Urinary bladder (tissue), 4 donors: ENCODE results near the gene ZNF197. TPM values are rescaled to one million over a fixed set of nuclear protein-coding genes. Genes with fewer than 3 reads are reported as not detected.
A peak's percentile ranks its signal among the peaks of the same experiment; 100 is the strongest.
"Not testable (repeated sequence)": the region's sequence is repeated elsewhere in the genome, so short reads cannot be mapped to it uniquely, and the experiment has no call there.

Experiments used
- DNase-seq: peaks from one replicate; pipeline ENCODE4 v3.0.0-alpha.2; 2015; ENCODE audit errors: extremely low spot score
- H3K27ac ChIP-seq: one replicate; pipeline ENCODE4 v1.5.1; 2013; ENCODE audit warnings: low read depth, mild to moderate bottlenecking, moderate library complexity
- H3K36me3 ChIP-seq: one replicate; pipeline ENCODE4 v1.6.1; 2013; ENCODE audit warnings: mild to moderate bottlenecking, moderate library complexity; ENCODE audit not compliant: insufficient read depth
- H3K4me1 ChIP-seq: one replicate; pipeline ENCODE4 v1.6.1; 2013; ENCODE audit warnings: mild to moderate bottlenecking, moderate library complexity; ENCODE audit not compliant: insufficient read depth
- H3K4me3 ChIP-seq: one replicate; pipeline ENCODE4 v1.5.1; 2013; ENCODE audit warnings: low read depth, low read length
- WGBS: extraction: QIAGEN DNeasy Blood & Tissue Kit; methylation state at CpG from one replicate; pipeline ENCODE4 v1.1.7; 2013; 5-methylcytosine and 5-hydroxymethylcytosine counted together
- polyA plus RNA-seq: library from polyadenylated mRNA; stranded (reverse); fragments of 200-250 nt; gene quantifications from one replicate; pipeline ENCODE4 v1.2.3, GENCODE V29; 2013
- total RNA-seq: library from RNA; depleted of rRNA; stranded (reverse); fragments of >200 nt; gene quantifications from one replicate; pipeline ENCODE4 v1.2.3, GENCODE V29; 2014
- donor health status: healthy with polysubstance abuse.
- donor health status: healthy.

Gene ZNF197
- total and polyA plus RNA-seq, 2 donors: 11.4 to 37.9 TPM

DNA sequence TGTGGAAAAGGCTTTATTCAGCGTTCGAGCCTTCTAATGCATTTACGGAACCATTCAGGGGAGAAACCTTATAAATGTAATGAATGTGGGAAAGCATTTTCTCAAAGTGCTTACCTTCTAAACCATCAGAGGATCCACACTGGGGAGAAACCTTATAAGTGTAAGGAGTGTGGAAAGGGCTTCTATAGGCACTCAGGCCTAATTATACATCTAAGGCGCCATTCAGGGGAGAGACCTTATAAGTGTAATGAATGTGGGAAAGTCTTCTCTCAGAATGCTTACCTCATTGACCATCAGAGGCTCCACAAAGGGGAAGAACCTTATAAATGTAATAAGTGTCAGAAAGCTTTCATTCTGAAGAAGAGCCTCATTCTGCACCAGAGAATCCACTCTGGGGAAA is 17.5 kb downstream of the ZNF197 start:
- Histone ChIP-seq H3K4me3 (no peak overlapping the region), H3K36me3 (peaks cover 4% of the 10 kb centered on the region), H3K4me1 (no peaks in the 10 kb centered on the region), H3K27ac (no peak overlapping the region)
- no peak for DNase-seq
- WGBS: over 99% methylated on average over 4 of the region's 4 CpGs

DNA sequence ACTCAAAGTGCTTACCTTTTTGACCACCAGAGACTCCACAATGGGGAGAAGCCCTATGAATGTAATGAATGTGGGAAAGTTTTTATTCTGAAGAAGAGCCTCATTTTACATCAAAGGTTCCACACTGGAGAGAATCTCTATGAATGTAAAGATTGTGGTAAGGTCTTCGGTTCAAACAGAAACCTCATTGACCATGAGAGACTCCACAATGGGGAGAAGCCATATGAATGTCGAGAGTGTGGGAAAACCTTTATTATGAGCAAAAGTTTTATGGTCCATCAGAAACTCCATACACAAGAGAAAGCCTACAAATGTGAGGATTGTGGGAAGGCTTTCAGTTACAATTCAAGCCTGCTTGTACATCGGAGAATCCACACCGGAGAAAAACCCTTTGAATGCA is 18.2 kb downstream of the ZNF197 start:
- Histone ChIP-seq H3K4me1 (no peaks in the 10 kb centered on the region), H3K4me3 (no peak overlapping the region), H3K36me3 (peaks cover 4% of the 10 kb centered on the region), H3K27ac (no peak overlapping the region)
- WGBS: 99% methylated on average over 4 of the region's 4 CpGs
- DNase-seq: no peak

- no peaks in the 10 kb centered on the region for H3K36me3 ChIP-seq
- no peak for DNase-seq
- WGBS: 95% methylated on average over 1 of the region's 1 CpG
- H3K27ac ChIP-seq: no peak overlapping the region
- no peaks in the 10 kb centered on the region for H3K4me1 ChIP-seq
- H3K4me3 ChIP-seq: no peak overlapping the region
Measured at GRCh38 chr3:44647771-44648170, 22.9 kb downstream of the ZNF197 start.

DNA sequence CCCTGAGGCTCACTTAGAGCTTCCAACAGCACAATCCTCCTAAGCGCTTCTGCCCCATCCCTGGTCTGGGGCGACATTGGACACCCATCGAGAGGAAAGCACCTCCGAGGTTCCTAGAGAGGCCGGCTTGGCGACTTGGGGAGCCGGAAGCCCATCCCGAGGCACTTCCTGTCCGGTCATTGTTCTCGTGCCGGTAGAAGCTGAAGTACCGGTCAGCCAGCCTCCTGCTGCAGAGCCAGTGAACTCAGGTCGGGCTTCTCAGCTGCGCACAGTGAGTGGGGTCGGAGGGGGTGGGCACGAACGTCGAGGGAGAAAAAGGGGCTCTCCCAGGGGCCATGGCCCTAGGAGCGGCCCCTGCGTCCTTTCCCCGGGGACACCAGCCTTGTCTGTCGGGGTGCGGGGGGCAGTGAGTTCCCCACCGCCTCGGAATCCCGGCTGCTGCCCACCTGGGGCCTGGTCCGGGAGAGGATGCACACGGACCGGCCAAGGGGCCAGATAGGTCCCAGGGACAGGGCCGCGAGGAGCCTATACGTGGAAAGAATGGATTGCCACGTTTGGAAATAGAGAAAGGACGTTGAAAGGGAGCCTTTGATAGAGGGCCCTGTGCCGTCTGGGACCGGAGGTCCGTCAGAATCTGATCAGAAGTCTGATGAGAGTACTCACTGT is 23.9 kb downstream of the ZNF197 start, which contains the start of gene ZNF35:
ZNF35 (plus strand) TSS at position 169 of the 666 bp plus-strand sequence. CDS start 2,336 bp downstream, outside the sequence.
- Histone ChIP-seq H3K4me3 (peak within 1 kb of the TSS; percentile 72), H3K4me1 (no peaks in the 10 kb centered on the region), H3K27ac (no peak within 1 kb of the TSS), H3K36me3 (no peaks in the 10 kb centered on the region)
- DNase-seq: no peak
- WGBS: under 1% methylated on average over 37 of the region's 37 CpGs

DNA sequence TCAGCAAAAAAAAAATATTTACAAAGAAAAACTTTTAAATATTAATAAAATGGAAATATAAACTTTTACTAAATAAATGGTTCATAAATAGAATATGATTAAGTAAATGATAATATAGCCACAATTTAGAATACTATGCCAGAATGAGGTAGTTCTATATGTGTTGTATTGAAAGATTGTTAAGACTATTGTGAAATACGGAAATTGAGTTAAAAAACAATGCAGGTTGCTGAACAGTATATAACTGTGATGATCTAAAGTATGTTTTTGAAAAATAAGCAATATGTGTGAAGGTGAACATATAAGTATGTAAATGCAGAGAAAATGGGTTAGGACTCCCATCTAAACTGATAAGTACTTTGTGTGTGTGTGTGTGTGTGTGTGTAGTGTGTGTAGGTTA is 24.9 kb downstream of the ZNF197 start:
- no peaks in the 10 kb centered on the region for H3K36me3 ChIP-seq
- DNase-seq: no peak
- H3K27ac ChIP-seq: no peak overlapping the region
- H3K4me1 ChIP-seq: no peaks in the 10 kb centered on the region
- H3K4me3 ChIP-seq: no peak overlapping the region
- WGBS: 91% methylated on average over 1 of the region's 1 CpG

- no peaks in the 10 kb centered on the region for H3K4me1 ChIP-seq
- peaks cover 2% of the 10 kb centered on the region for H3K36me3 ChIP-seq
- H3K4me3 ChIP-seq: no peak overlapping the region
- 90% methylated on average over 5 of the region's 5 CpGs for WGBS
- no peak for DNase-seq
- no peak overlapping the region for H3K27ac ChIP-seq
Measured at GRCh38 chr3:44654039-44654438, 29.2 kb downstream of the ZNF197 start.

DNA sequence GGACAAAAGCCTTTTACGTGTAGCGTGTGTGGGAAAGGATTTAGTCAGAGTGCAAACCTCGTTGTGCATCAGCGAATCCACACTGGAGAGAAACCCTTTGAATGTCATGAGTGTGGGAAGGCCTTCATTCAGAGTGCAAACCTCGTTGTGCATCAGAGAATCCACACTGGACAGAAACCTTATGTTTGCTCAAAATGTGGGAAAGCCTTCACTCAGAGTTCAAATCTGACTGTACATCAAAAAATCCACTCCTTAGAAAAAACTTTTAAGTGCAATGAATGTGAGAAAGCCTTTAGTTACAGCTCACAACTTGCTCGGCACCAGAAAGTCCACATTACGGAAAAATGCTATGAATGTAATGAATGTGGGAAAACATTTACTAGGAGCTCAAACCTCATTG is 34.2 kb downstream of the ZNF197 start:
- DNase-seq: no peak
- Histone ChIP-seq H3K4me3 (no peak overlapping the region), H3K36me3 (peaks cover 10% of the 10 kb centered on the region), H3K27ac (no peak overlapping the region), H3K4me1 (no peaks in the 10 kb centered on the region)
- 96% methylated on average over 7 of the region's 7 CpGs for WGBS

- DNase-seq: no peak
- H3K36me3 ChIP-seq: peaks cover 10% of the 10 kb centered on the region
- no peaks in the 10 kb centered on the region for H3K4me1 ChIP-seq
- H3K27ac ChIP-seq: no peak overlapping the region
- WGBS: 98% methylated on average over 6 of the region's 6 CpGs
- no peak overlapping the region for H3K4me3 ChIP-seq
Measured at GRCh38 chr3:44659434-44659833, 34.6 kb downstream of the ZNF197 start.

GRCh38 chr3:44661189-44661588 is 36.4 kb downstream of the ZNF197 start:
- 100% methylated on average over 2 of the region's 2 CpGs for WGBS
- H3K36me3 ChIP-seq: peaks cover 10% of the 10 kb centered on the region
- no peak overlapping the region for H3K27ac ChIP-seq
- no peaks in the 10 kb centered on the region for H3K4me1 ChIP-seq
- DNase-seq: no peak
- H3K4me3 ChIP-seq: no peak overlapping the region

DNA sequence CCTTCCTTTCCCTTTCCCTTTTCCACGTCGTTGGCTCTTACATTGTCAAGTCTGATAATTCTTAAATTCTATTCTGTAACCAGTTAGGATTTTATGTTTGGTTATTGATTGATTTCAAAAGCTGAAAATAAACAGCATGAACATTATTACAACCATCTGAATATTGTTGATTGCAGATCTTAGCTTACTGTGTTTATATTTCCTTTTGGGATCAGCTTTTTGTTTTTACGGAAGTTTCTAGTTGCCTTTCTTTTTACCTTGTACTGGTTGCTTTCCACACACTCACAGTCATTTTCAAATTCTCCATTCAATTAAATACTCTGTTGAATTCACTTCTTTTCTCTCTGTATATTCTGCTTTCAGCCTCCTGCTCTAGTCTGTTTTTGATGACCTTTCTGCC is 40.3 kb downstream of the ZNF197 start:
- no peak overlapping the region for H3K4me3 ChIP-seq
- no peak overlapping the region for H3K27ac ChIP-seq
- no peaks in the 10 kb centered on the region for H3K36me3 ChIP-seq
- H3K4me1 ChIP-seq: no peaks in the 10 kb centered on the region
- DNase-seq: no peak
- 95% methylated on average over 3 of the region's 3 CpGs for WGBS

DNA sequence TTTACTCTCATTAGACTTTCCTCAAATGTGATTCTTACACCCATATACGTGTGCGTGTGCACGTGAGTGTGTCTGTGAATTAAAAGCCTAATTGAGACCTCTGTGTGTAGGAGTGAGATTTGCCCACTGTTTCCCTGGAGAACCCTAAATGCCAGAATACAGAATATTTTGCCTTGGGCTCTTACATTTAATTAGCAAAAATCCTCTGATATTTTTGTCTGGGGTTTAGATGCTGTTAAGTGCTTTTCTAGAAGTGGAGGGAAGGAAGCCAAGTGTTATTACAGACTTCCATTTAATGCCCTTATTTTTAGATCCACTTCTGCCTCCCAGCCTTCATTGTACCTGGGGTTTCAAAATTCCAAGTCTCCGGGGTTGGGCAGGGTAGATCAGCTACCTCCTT is 41.5 kb downstream of the ZNF197 start:
- H3K27ac ChIP-seq: no peak overlapping the region
- no peaks in the 10 kb centered on the region for H3K36me3 ChIP-seq
- WGBS: 93% methylated on average over 4 of the region's 4 CpGs
- no peak overlapping the region for H3K4me3 ChIP-seq
- H3K4me1 ChIP-seq: no peaks in the 10 kb centered on the region
- DNase-seq: no peak

DNA sequence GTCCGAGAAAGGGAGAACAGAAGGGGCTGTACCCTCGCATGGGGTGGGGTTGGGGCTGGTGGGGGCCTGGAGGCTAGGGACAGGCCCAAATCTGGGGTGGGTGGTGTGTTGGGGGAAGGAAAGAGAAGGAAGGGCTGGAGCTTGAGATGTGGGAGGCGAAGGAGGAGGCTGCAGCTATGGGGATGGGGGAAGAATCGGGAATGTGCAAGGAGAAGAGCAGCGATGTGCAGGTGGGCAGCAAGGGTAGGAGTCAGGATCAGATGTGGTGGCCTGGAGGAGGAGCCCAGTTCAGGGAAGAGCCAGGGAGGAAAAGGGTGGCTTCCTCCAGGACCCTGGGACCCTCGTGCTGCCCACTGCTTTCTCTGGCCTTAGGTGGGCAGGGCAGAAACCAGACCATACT is 44.9 kb downstream of the ZNF197 start:
- H3K36me3 ChIP-seq: no peaks in the 10 kb centered on the region
- no peak overlapping the region for H3K4me3 ChIP-seq
- DNase-seq: no peak
- WGBS: 87% methylated on average over 6 of the region's 6 CpGs
- H3K4me1 ChIP-seq: no peaks in the 10 kb centered on the region
- no peak overlapping the region for H3K27ac ChIP-seq

GRCh38 chr3:44673466-44673865 is 48.6 kb downstream of the ZNF197 start:
- not testable (repeated sequence) for H3K27ac ChIP-seq, H3K4me1 ChIP-seq, H3K4me3 ChIP-seq, DNase-seq, H3K36me3 ChIP-seq
- WGBS: 94% methylated on average over 8 of the region's 8 CpGs

DNA sequence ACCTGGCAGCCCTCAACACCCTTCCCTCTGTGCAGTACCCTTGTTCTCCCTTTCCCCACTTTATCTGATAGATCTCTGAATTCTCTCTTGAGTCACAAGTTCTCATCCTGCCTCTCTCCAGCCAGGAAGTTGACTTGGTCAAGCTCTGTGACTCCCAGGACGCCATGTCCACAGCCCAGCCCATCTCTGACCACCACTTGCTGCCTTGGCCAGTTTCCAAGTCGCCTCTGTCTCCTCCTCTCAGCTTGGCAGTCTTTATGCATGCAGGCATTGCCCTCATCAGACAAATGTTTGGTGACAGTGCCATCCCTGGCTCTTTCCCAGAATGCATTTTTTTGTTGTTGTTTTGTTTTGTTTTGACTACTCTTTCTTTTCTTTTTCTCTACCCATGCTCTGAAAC is 49.4 kb downstream of the ZNF197 start:
- H3K4me1 ChIP-seq: no peaks in the 10 kb centered on the region
- WGBS: 60% methylated on average over 2 of the region's 2 CpGs
- no peak overlapping the region for H3K4me3 ChIP-seq
- no peak for DNase-seq
- no peaks in the 10 kb centered on the region for H3K36me3 ChIP-seq
- H3K27ac ChIP-seq: no peak overlapping the region
